HG03457 (cell line): Measurements from ENCODE around the gene ATP5F1A.

ENCODE experiments used
- ATAC-seq: cut with Tn5 transposase; IDR thresholded peaks from one replicate; pipeline ENCODE4 v1.9.1; 2021; ENCODE audit warnings: moderate number of reproducible peaks; ENCODE audit not compliant: unreplicated experiment

ATP5F1A gene

GRCh38 chr18:46073474-46074331, 24.4 kb downstream of the ATP5F1A start:
- ATAC-seq = no peak

DNA sequence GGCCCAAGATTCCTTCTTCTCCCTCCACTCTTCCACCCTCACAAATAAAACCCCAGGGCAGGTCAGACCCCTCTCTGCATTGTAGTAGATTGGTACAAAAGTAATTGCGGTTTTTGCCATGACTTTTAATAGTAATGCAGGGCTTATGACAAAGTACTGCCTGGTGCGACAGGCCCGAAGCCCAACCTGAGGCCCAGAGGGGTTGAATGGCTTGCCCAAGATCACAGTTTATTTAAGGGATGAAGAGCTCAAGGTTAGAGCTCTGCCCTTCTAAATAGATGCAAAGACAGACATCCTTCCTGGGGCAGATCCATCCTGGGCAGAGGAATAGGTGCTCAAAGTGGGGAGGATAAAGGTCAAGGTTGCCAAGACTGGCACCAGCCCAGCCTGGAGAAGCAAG, 25.1 kb downstream of the ATP5F1A start:
- no peak for ATAC-seq

- no peak for ATAC-seq
Measured at GRCh38 chr18:46072376-46072867, 25.7 kb downstream of the ATP5F1A start.

GRCh38 chr18:46071653-46072375, 26.3 kb downstream of the ATP5F1A start, which contains the start of gene PSTPIP2:
Gene PSTPIP2, minus strand, starts transcription at chr18:46072260. Its CDS starts 72 bp downstream, at chr18:46072188.
- peak; percentile 58 for ATAC-seq

DNA sequence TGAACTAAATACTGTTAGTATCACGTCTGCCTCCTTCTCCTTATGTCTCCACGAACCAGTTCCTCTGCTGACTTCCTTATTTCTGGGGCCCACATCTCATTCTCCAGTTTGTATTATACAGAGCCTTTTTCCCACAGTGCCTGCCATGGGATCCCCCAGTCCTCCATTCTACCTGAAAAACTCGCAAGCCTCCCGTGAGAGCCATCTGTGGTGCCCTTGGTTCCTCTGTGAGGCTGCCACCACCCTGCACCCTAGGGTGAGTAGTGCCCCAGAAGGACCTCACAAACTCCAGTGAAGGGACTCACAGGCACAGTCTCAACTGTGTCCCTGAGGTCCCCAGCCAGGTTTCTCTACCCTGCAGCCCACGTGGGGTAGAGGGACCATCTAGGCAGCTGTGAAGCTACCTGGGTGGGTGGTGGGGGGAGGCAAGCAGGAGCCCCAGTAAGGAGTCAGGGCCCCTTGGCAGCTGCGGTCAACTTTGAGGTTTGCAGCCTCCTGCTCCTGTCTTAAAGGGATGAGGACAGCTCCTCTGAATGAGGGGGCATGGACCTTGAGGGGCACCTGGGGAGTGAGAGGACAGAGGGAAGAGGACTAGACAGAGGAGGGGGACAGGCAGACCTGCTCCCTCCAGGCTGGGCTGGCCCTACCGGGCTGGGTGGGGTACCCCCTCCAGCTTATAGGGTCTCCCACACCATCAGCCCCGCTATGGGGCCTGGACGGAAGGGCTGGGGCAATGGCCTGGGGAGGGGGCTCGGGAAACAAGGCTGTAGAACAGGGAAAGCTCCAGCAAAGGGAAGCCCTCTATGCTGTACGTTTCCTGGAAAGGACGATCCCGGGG, 27.1 kb downstream of the ATP5F1A start:
- no peak for ATAC-seq

- no peak for ATAC-seq
Measured at GRCh38 chr18:46070232-46070631, 27.9 kb downstream of the ATP5F1A start.

DNA sequence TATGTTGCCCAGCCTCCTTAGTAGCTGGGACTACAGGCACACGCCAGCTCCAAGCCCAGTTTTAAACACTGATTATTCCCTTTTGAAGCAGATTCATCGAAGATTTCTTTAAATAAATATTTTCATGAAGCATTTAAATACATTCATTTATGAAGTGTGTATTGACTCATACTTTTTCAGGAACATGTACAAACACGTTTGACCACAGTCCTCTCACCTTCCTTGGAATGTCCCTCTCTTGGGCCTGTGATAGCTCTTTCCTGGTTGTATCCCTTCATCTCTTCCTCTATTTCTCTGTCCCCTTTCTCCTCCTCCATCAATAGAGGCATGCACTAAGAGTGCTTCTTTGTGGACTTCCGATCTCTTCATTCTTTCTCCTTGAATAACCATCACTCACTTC, 28.6 kb downstream of the ATP5F1A start:
- ATAC-seq = no peak

DNA sequence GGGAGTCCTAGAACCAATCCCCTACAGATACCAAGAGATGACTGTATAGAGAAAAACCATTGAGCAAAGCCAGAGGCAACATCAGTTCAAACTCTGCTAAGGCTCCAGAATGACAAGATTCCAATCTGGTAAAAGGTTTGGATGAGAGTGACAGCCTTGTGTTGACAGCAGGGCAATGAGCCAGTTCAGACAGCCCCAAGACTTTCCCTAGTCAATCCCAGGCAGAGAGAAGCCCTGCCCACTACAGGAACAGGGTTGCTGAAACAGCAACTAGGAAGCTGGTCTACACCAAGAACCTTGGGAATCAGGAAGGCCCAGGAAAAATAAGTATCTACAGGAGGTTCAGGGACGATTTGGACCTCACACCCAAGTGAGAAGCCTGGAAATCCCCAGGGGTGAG, 29.3 kb downstream of the ATP5F1A start:
- no peak for ATAC-seq

- ATAC-seq = no peak
Measured at GRCh38 chr18:46067438-46068007, 30.6 kb downstream of the ATP5F1A start.

- no peak for ATAC-seq
Measured at GRCh38 chr18:46062781-46063180, 35.3 kb downstream of the ATP5F1A start.

DNA sequence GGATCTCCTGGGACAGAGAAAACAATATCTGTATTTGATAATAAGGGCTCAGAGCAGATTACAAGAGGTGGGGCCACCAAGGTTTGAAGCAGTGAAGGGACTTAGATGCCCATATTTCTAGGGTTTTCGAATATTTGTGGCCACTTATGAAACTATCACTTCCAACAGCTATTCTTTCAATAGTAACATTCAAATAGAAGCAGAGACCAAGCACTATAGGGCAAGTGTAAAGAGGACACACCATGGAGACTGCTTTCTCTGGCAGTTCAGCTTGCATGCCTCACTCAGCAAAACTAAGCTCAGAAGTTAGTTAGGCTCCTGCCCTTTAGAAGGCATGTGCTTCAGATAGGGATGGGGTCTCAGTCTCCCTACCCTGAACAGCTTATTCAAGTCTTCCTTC, 36.3 kb downstream of the ATP5F1A start:
- no peak for ATAC-seq

DNA sequence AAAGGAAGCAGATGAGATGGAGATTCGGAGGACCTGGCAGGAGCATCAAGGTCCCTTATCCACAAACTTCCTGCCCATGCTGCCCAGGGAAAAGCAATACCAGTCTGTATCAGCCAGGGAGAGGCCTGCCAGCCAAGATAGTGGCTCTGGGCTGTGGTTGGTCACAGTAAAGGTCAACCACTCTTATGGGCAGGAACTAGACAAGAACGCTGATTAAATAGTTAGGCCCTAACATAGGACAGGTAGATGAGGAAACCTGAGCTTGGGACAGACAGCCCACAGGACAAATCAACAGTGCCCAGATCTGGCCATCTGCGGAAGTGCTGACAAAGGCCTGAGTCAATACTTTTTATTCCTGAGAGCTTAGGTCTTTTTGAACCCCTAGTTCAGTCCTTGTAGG, 36.7 kb downstream of the ATP5F1A start:
- ATAC-seq = no peak

DNA sequence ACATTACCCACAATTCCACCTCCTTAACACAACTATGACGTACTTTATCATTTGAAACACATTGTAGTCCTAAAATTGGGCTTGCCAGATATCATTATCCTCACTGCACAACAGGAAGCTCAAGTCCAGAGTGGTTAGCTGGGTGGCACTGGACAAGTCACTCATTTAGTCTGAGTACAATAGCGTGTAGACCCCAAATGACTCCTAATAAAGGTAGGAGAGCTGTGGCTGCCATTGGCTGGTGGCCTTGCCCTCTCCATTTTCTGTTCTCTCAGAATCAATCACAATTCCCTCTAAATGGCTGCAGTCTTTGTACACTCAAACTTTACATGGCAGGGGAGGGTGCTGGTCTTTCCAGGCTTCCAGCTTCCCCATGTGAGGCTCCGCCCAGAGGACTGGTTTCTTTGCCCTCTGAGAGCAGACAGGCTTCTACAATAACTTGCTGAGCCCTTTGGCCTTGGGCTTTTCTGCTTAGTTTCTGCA, 37.7 kb downstream of the ATP5F1A start:
- ATAC-seq = no peak

GRCh38 chr18:46055838-46056230, 42.3 kb downstream of the ATP5F1A start:
- no peak for ATAC-seq

- no peak for ATAC-seq
Measured at GRCh38 chr18:46054956-46055837, 42.9 kb downstream of the ATP5F1A start.

DNA sequence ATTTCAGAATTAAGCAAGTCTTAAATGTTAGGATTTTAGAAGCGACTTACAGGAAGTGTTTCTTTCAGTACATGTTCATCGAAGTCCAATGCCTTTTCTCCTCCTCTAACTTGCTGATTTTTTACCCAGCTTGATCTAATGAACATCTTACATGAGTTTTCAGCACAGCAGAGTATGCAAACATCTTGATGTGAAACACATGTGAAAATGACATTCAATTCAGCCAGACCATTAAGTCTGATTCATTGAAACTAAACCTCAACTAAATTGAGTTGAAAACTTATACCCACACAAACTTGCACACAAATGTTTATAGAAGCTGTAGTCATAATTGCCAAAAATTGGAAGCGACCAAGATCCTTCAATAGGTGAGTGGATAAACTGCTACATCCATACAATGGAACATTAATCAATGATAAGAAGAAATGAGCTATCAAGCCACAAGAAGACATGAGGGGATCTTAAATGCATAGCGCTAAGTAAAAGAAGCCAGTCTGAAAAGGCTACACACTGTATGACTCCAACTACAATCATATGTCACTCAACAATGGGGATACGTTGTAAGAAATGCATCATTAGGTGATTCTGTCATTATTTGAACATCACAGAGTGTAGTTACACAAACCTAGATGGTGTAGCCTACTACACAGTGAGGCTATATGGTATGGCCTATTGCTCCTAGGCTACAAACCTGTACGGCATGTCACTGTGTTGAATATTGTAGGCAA, 44.6 kb downstream of the ATP5F1A start:
- ATAC-seq = no peak

GRCh38 chr18:46051731-46052461, 46.2 kb downstream of the ATP5F1A start:
- no peak for ATAC-seq

- no peak for ATAC-seq
Measured at GRCh38 chr18:46050268-46050667, 47.8 kb downstream of the ATP5F1A start.
